Esophagus muscularis mucosa (tissue), 4 donors: ENCODE results near the gene HOXD1. TPM values are rescaled to one million over a fixed set of nuclear protein-coding genes. Genes with fewer than 3 reads are reported as not detected.

ENCODE experiments used
- DNase-seq: peaks from one replicate; pipeline ENCODE4 v3.0.0-alpha.2; 2017; ENCODE audit errors: extremely low spot score
- H3K27ac ChIP-seq, 4 donors: fragments of 200-600 bp; sonication (generic); replicated peaks in 1 of 4; 1 replicate in 3 of 4; 2 replicates in 1 of 4; pipeline ENCODE4 v1.5.1; 2016 to 2019; ENCODE audit warnings: mild to moderate bottlenecking in 1 of 4
- H3K27me3 ChIP-seq, 4 donors: fragments of 200-600 bp; sonication (generic); one replicate each; pipeline versions ENCODE4 v1.5.1 to v1.6.0; 2016 to 2019
- H3K36me3 ChIP-seq, 4 donors: fragments of 200-600 bp; sonication (generic); one replicate each; pipeline ENCODE4 v1.5.1; 2016 to 2019
- H3K4me1 ChIP-seq, 4 donors: fragments of 200-600 bp; sonication (generic); one replicate each; pipeline ENCODE4 v1.5.1; 2016 to 2019
- H3K4me3 ChIP-seq, 4 donors: fragments of 200-600 bp; sonication (generic); 1 replicate in 2 of 4; 2 replicates in 2 of 4; pipeline ENCODE4 v1.5.1; 2016 to 2019; ENCODE audit warnings: mild to moderate bottlenecking in 4 of 4, moderate library complexity in 1 of 4
- H3K9me3 ChIP-seq, 4 donors: fragments of 200-600 bp; sonication (generic); 1 replicate in 3 of 4; 2 replicates in 1 of 4; pipeline ENCODE4 v1.5.1; 2016 to 2019
- CTCF ChIP-seq, 3 experiments: fragments of 200-600 bp in 2 of 3; fragments of 450-650 bp in 1 of 3; sonication (generic) in 2 of 3; IDR thresholded peaks; one replicate each; pipeline ENCODE4 v1.5.1; 2017 to 2019; ENCODE audit warnings: antibody characterized with exemption in 3 of 3, mild to moderate bottlenecking in 2 of 3, moderate library complexity in 1 of 3
- EP300 ChIP-seq: sonication (generic); formaldehyde crosslinking; IDR thresholded peaks from one replicate; pipeline ENCODE4 v1.6.1; 2017; ENCODE audit warnings: antibody characterized with exemption
- POLR2A ChIP-seq: fragments of 450-650 bp; IDR thresholded peaks from one replicate; pipeline ENCODE4 v1.6.1; 2017; ENCODE audit warnings: antibody characterized with exemption, moderate library complexity, mild to moderate bottlenecking, low read depth
- POLR2AphosphoS5 ChIP-seq, 2 donors: sonication (generic); formaldehyde crosslinking; IDR thresholded peaks; one replicate each; pipeline ENCODE4 v1.6.1; 2017; ENCODE audit warnings: antibody characterized with exemption in 2 of 2
- WGBS: methylation state at CpG from one replicate; pipeline ENCODE4 v1.1.5; 2018; 5-methylcytosine and 5-hydroxymethylcytosine counted together
- intact Hi-C: fragments of 100-400 bp; cut with DNase I; formaldehyde crosslinking; loops from one replicate; pipeline ENCODE4 v1.15.1; 2023
- total RNA-seq, 4 donors: library from RNA; depleted of rRNA; stranded (reverse); fragments of >200 nt; gene quantifications; one replicate each; pipeline versions ENCODE4 v1.1.0 to v1.2.1, GENCODE V29; 2016

Gene HOXD1
- total RNA-seq, 4 donors from 2014 or later: 0.19 to 0.34 TPM; not detected in 2

GRCh38 chr2:176182671-176183070 lies 5.8 kb upstream of the HOXD1 start:
- WGBS: 82% methylated on average over 3 of the region's 3 CpGs
- Histone ChIP-seq H3K27ac (no peak overlapping the region), H3K9me3 (no peaks in the 10 kb centered on the region), H3K4me3 (no peak overlapping the region), H3K36me3 (no peaks in the 10 kb centered on the region), H3K27me3 (peaks cover 0 to 89% (median 16%) of the 10 kb centered on the region in 4 donors), H3K4me1 (peaks cover 8 to 20% (median 14%) of the 10 kb centered on the region in 4 donors)
- intact Hi-C loops: no loop called here
- DNase-seq: no peak
- TF ChIP-seq EP300 (no peak), CTCF (IDR thresholded peaks at IDR 0.05) (no peak), POLR2AphosphoS5 (IDR thresholded peaks at IDR 0.05) (no peak), POLR2A (no peak)

GRCh38 chr2:176184749-176185148 lies 3.7 kb upstream of the HOXD1 start:
- H3K36me3 ChIP-seq: no peaks in the 10 kb centered on the region
- WGBS: 63% methylated on average over 2 of the region's 2 CpGs
- H3K9me3 ChIP-seq: no peaks in the 10 kb centered on the region
- no peak overlapping the region for H3K27ac ChIP-seq
- H3K4me3 ChIP-seq: no peak overlapping the region
- peaks cover 18 to 29% (median 25%) of the 10 kb centered on the region in 4 donors for H3K4me1 ChIP-seq
- TF ChIP-seq POLR2AphosphoS5 (IDR thresholded peaks at IDR 0.05) (no peak), CTCF (IDR thresholded peaks at IDR 0.05) (no peak), POLR2A (no peak), EP300 (no peak)
- intact Hi-C loops: no loop called here
- H3K27me3 ChIP-seq: peaks cover 10 to 89% (median 26%) of the 10 kb centered on the region in 4 donors
- DNase-seq: no peak

- Histone ChIP-seq H3K9me3 (no peaks in the 10 kb centered on the region), H3K27ac (no peak overlapping the region), H3K36me3 (no peaks in the 10 kb centered on the region), H3K4me1 (peaks cover 18 to 33% (median 27%) of the 10 kb centered on the region in 4 donors), H3K27me3 (peaks cover 10 to 89% (median 34%) of the 10 kb centered on the region in 4 donors), H3K4me3 (no peak overlapping the region)
- intact Hi-C loops: no loop called here
- DNase-seq: peak; percentile 88
- 75% methylated on average over 2 of the region's 2 CpGs for WGBS
- TF ChIP-seq POLR2AphosphoS5 (IDR thresholded peaks at IDR 0.05) (no peak), CTCF (IDR thresholded peaks at IDR 0.05) (no peak), POLR2A (no peak), EP300 (no peak)
Measured at GRCh38 chr2:176186024-176186423, 2.4 kb upstream of the HOXD1 start.

- TF ChIP-seq POLR2AphosphoS5 (IDR thresholded peaks at IDR 0.05) (no peak), EP300 (no peak), CTCF (IDR thresholded peaks at IDR 0.05) (no peak), POLR2A (no peak)
- Histone ChIP-seq H3K27me3 (peaks cover 10 to 90% (median 41%) of the 10 kb centered on the region in 4 donors), H3K36me3 (no peaks in the 10 kb centered on the region), H3K27ac (peak overlapping the region in 1 of 4 donors; percentile 42), H3K9me3 (no peaks in the 10 kb centered on the region), H3K4me1 (peaks cover 18 to 33% (median 27%) of the 10 kb centered on the region in 4 donors), H3K4me3 (peak overlapping the region; percentile 58 to 67 (median 65))
- intact Hi-C loops: no loop called here
- no peak for DNase-seq
- 7% methylated on average over 9 of the region's 13 CpGs for WGBS
Measured at GRCh38 chr2:176187200-176187898, 1.1 kb upstream of the HOXD1 start.
